ENCODE data around the gene STMP1. TPM values are rescaled to one million over a fixed set of nuclear protein-coding genes. Genes with fewer than 3 reads are reported as not detected.

Gene STMP1
- total and polyA plus RNA-seq, 2 of the 13 experiments (the other 11 are each of a cell fraction or from before 2014, with no cell fraction given) = 7.2 to 16.2 TPM

GRCh38 chr7:135709508-135709907 lies 47.2 kb downstream of the STMP1 start:
- intact Hi-C loops (cut with micrococcal nuclease; ENCODE audit: unreplicated experiment) (no loop called here), in situ Hi-C loops (cut with HindIII; ENCODE audit: extremely low pct_ligation_motif_present, low pct_unique_long_range_greater_than_20kb) (no loop called here)
- BruUV-seq (replicated peaks) = no TSS peak
- H3K79me2 ChIP-seq (ENCODE audit: insufficient read depth, low read length) = no peaks in the 10 kb centered on the region
- no peaks in the 10 kb centered on the region for H4K20me1 ChIP-seq (ENCODE audit: insufficient read depth, low read length)
- POLR2A ChIA-PET = no interaction called here
- 72% methylated on average over 3 of the region's 3 CpGs for WGBS (ENCODE audit: low lambda C conversion rate)
- no peak for ATAC-seq
- no peak for FAIRE-seq
- DNase-seq (ENCODE audit: low spot score) = no peak
- H3K27ac ChIP-seq (ENCODE audit: extremely low read length, insufficient read depth, low read length) = no peak overlapping the region
- CTCF ChIA-PET (ENCODE audit: low intra/inter-chr PET ratio, low total read pairs) = no interaction called here
- no peak overlapping the region for H3K4me3 ChIP-seq (replicated peaks in 1 of 3; ENCODE audit: insufficient read depth in 1 of 3, low read depth in 2 of 3, low read length in 3 of 3)
- TF ChIP-seq MXD1 (CRISPR knock-in tag; IDR thresholded peaks at IDR 0.05) (no peak), TP53 (CRISPR knock-in tag; conservative IDR thresholded peaks at IDR 0.05) (no peak), ZNF646 (CRISPR knock-in tag; IDR thresholded peaks at IDR 0.05) (no peak), ZMYM4 (CRISPR knock-in tag; IDR thresholded peaks at IDR 0.05) (no peak), BCL6 (CRISPR knock-in tag; IDR thresholded peaks at IDR 0.05) (no peak), CREB1 (IDR thresholded peaks at IDR 0.05) (no peak), CREB1 (CRISPR knock-in tag; IDR thresholded peaks at IDR 0.05) (no peak), ARNT2 (CRISPR knock-in tag; IDR thresholded peaks at IDR 0.05; ENCODE audit: low read depth) (no peak), SMAD9 (CRISPR knock-in tag; IDR thresholded peaks at IDR 0.05) (no peak), HDAC1 (CRISPR knock-in tag; IDR thresholded peaks at IDR 0.05) (no peak)
- H3K36me3 ChIP-seq (replicated peaks in 1 of 2; ENCODE audit: control insufficient read depth in 1 of 2, insufficient read depth in 2 of 2, low read length in 2 of 2) = no peaks in the 10 kb centered on the region
- H3K4me2 ChIP-seq (ENCODE audit: low read depth, low read length) = no peak overlapping the region
- no peak overlapping the region for H3K9ac ChIP-seq (ENCODE audit: insufficient read depth, low read depth, low read length)
- no peak overlapping the region for H2AFZ ChIP-seq (ENCODE audit: low read length)
- peaks cover 29% of the 10 kb centered on the region for H3K4me1 ChIP-seq (ENCODE audit: insufficient read depth, low read length)
- no peaks in the 10 kb centered on the region for H3K9me3 ChIP-seq (ENCODE audit: low read length)
- H3K27me3 ChIP-seq (ENCODE audit: control insufficient read depth in 1 of 2, insufficient read depth in 2 of 2, low read length in 2 of 2) = peaks cover 2 to 21% of the 10 kb centered on the region in 2 experiments; a peak in 4 of 5 replicates

Data from HepG2 (cell line).